Muscle layer of duodenum (tissue), 2 donors: ENCODE measurements around the gene RUFY4.
A peak's percentile ranks its signal among the peaks of the same experiment; 100 is the strongest.
"Not testable (repeated sequence)": the region's sequence is repeated elsewhere in the genome, so short reads cannot be mapped to it uniquely, and the experiment has no call there.

Experiments
- H3K27ac ChIP-seq: one replicate; pipeline ENCODE4 v1.7.0; 2013; ENCODE audit warnings: mild to moderate bottlenecking, low read length
- H3K27me3 ChIP-seq: one replicate; pipeline ENCODE4 v1.7.0; 2013; ENCODE audit warnings: low read depth, mild to moderate bottlenecking, control low read depth, low read length
- H3K36me3 ChIP-seq, 2 donors: one replicate each; pipeline ENCODE4 v1.7.0; 2013; ENCODE audit warnings: low read length in 2 of 2, control low read depth in 1 of 2, mild to moderate bottlenecking in 1 of 2; ENCODE audit not compliant: insufficient read depth in 2 of 2, control insufficient read depth in 1 of 2
- H3K4me1 ChIP-seq, 2 donors: one replicate each; pipeline ENCODE4 v1.7.0; 2013; ENCODE audit warnings: low read length in 2 of 2, mild to moderate bottlenecking in 2 of 2, control low read depth in 1 of 2, moderate library complexity in 1 of 2; ENCODE audit not compliant: insufficient read depth in 2 of 2, control insufficient read depth in 1 of 2
- H3K4me3 ChIP-seq, 2 donors: one replicate each; pipeline ENCODE4 v1.7.0; 2013; ENCODE audit warnings: low read length in 2 of 2, low read depth in 1 of 2, mild to moderate bottlenecking in 1 of 2
- H3K9me3 ChIP-seq, 2 donors: one replicate each; pipeline ENCODE4 v1.7.0; 2013; ENCODE audit warnings: low read length in 2 of 2, control low read depth in 1 of 2, mild to moderate bottlenecking in 1 of 2; ENCODE audit not compliant: control insufficient read depth in 1 of 2
- donor health status: healthy.

The RUFY4 gene

DNA sequence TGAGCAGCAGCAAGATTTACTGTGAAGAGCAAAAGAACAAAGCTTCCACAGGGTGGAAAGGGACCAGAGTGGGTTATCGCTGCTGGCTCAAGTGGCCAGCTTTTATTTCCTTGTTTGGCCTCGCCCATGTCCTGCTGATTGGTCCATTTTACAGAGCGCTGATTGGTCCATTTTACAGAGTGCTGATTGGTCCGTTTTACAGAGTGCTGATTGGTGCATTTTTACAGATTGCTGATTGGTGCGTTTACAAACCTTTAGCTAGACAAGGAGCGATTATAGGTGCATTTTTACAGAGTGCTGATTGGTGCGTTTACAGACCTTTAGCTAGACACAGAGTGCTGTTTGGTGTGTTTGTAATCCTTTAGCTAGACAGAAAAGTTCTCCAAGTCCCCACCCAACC is 39.8 kb downstream of the RUFY4 start:
- not testable (repeated sequence) for H3K36me3 ChIP-seq, H3K9me3 ChIP-seq, H3K4me3 ChIP-seq, H3K4me1 ChIP-seq, H3K27me3 ChIP-seq, H3K27ac ChIP-seq

DNA sequence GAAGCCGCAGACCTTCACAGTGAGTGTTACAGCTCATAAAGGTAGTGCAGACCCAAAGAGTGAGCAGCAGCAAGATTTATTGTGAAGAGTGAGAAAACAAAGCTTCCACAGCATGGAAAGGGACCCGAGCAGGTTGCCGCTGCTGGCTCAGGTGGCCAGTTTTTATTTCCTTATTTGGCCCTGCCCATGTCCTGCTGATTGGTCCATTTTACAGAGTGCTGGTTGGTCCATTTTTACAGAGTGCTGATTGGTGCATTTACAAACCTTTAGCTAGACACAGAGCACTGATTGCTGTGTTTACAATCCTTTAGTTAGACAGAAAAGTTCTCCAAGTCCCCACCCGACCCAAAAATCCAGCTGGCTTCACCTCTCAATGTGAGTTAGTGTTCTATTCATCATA is 52.7 kb downstream of the RUFY4 start:
- not testable (repeated sequence) for H3K4me1 ChIP-seq, H3K27ac ChIP-seq, H3K4me3 ChIP-seq, H3K36me3 ChIP-seq, H3K9me3 ChIP-seq, H3K27me3 ChIP-seq

DNA sequence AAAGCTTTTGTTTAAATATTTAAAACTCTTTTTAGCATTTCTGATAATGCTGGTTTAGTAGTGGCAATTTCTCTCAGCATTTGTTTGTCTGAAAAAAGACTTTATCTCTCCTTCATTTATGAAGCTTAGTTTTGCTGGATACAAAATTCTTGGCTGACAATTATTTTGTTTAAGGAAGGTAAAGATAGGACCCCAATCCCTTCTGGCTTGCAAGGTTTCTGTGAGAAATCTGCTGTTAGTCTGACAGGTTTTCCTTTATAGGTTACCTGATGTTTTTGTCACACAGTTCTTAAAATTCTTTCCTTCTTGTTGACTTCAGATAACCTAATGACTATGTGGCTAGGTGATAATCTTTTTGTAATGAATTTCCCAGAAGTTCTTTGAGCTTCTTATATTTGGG is 53.2 kb downstream of the RUFY4 start:
- not testable (repeated sequence) for H3K27me3 ChIP-seq, H3K36me3 ChIP-seq, H3K9me3 ChIP-seq, H3K27ac ChIP-seq, H3K4me3 ChIP-seq, H3K4me1 ChIP-seq

DNA sequence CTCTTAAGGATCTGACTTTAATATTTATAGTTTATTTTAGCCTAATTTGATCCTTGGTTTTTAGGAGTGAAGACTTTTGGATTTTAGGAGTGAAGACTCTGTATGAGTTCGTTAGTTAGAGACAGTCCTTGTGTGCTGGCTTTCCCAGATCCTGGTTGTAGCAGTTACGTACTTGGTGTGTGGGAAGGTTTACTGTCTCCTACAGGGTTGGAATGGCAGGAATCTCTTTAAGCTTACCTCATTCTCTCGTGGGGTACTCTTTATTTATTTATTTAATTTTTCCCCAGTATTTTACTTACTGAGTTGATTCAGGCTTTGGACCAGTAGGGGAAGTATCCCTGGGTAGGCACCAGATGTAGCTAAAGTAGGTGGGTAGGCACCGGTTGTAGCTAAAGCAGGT is 54.9 kb downstream of the RUFY4 start:
- no peaks in the 10 kb centered on the region for H3K27me3 ChIP-seq
- no peak overlapping the region for H3K4me3 ChIP-seq
- peaks cover 0 to 7% of the 10 kb centered on the region in 2 donors for H3K9me3 ChIP-seq
- H3K36me3 ChIP-seq: no peaks in the 10 kb centered on the region
- no peaks in the 10 kb centered on the region for H3K4me1 ChIP-seq
- no peak overlapping the region for H3K27ac ChIP-seq

DNA sequence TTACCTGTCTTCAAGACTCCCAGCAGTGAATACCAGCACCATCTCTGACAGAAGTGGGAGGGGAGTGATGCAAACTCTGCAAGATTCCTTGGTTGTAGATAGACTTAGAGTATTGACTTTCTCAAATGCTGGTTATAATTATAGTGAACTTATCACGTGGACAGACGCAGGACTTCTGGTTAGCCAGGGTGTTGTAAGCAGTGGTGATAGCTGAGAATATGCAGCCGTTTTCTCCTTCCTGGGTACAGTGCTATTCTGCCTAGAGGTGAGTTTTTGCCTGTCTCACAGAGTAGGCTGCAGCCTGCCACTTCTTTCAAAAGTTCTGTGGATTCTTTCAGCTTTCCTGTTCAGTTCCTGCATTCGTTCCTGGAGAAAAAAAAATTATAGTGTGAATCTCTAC is 56.0 kb downstream of the RUFY4 start:
- H3K4me3 ChIP-seq: peak overlapping the region in 1 of 2 donors; percentile 25
- no peaks in the 10 kb centered on the region for H3K27me3 ChIP-seq
- no peaks in the 10 kb centered on the region for H3K4me1 ChIP-seq
- H3K36me3 ChIP-seq: no peaks in the 10 kb centered on the region
- H3K9me3 ChIP-seq: peaks cover 0 to 7% of the 10 kb centered on the region in 2 donors
- H3K27ac ChIP-seq: no peak overlapping the region

DNA sequence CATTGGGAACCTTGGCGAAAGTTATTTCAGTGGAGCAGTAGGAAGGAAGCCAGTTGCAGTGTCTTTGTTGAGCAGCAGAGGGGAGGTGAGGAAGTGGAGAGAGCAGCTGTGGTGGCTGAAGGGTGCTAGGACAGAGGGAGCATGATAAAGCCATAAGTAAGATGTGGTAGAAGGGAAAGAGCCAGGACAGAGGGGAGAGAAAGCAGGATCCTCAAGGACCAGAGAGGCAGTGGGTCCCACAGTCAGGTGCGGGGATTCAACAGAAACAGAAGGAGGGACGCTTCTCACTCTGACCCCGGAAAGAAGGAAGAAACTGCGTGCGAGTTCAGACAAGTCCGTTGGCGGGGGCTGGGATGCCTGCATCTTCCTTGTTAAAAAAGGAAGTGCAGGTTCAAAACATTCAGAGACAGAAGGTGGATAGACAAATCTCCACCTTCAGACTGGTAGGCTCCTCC is 56.6 kb downstream of the RUFY4 start, which contains the start of gene CXCR2:
CXCR2 (plus strand) TSS at position 403 of the 455 bp plus-strand sequence. CDS start 8,774 bp downstream, outside the sequence.
- Histone ChIP-seq H3K4me1 (no peaks in the 10 kb centered on the region), H3K36me3 (no peaks in the 10 kb centered on the region), H3K27ac (no peak within 1 kb of the TSS), H3K27me3 (no peaks in the 10 kb centered on the region), H3K4me3 (peak within 1 kb of the TSS in 1 of 2 donors; percentile 25), H3K9me3 (peaks cover 0 to 7% of the 10 kb centered on the region in 2 donors)

DNA sequence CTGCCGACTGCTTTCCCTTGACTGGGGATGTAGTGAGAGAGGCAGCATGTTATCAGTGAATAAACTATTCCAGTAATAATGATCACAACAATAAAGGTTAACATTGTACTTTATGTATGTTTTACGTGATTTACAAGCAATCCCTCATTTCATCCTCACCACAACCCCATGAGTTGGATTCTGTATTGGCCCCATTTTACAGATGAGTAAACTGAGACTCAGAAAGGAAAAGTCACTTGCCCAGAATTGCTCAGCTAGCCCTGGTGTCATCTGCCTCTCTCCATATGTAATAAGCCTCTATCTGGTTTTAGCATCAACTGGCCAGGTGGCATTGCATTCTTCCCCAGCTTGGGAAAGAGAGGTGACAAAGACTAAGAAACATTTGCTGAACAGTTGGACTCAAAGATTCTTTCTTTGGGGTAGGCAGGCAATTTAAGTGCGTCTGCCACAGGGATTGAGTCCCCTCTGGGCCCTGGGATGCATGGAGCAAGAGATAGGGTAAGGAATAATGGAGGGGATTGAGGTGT is 58.9 kb downstream of the RUFY4 start:
- no peaks in the 10 kb centered on the region for H3K36me3 ChIP-seq
- H3K27me3 ChIP-seq: no peaks in the 10 kb centered on the region
- no peak overlapping the region for H3K4me3 ChIP-seq
- no peaks in the 10 kb centered on the region for H3K9me3 ChIP-seq
- no peak overlapping the region for H3K27ac ChIP-seq
- no peaks in the 10 kb centered on the region for H3K4me1 ChIP-seq

DNA sequence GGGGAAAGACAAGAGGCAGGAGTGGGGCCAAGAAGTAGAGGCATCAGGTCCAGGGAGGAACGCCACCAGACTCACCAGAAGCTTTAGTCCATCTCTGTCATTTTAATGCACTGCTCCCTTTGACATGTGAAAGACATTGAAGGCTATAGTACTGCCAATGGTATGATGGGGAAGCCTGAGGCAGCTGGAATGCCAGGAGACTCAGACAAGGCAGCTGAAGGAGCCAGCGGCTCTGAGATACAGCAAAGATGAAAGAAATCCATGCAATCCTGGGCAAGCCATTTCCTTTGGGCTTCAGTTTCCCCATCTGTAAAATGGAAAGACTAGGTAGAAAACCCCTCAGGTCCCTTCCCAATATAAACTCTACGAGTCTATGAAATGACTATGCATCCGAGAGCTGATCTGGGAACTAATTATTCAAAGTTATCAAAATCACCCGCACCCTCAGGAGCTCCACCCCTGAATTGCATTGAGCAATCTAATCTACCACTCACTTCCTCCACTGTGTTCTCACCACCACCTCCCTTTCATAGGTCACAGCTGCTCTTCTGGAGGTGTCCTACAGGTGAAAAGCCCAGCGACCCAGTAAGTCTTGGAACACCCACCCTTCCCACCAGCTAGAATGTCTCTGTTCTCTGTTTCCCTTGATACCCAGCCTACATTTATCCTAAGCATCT is 59.9 kb downstream of the RUFY4 start:
- H3K4me3 ChIP-seq: peak overlapping the region in 1 of 2 donors; percentile 19
- H3K27ac ChIP-seq: no peak overlapping the region
- H3K36me3 ChIP-seq: no peaks in the 10 kb centered on the region
- H3K9me3 ChIP-seq: no peaks in the 10 kb centered on the region
- no peaks in the 10 kb centered on the region for H3K4me1 ChIP-seq
- no peaks in the 10 kb centered on the region for H3K27me3 ChIP-seq

DNA sequence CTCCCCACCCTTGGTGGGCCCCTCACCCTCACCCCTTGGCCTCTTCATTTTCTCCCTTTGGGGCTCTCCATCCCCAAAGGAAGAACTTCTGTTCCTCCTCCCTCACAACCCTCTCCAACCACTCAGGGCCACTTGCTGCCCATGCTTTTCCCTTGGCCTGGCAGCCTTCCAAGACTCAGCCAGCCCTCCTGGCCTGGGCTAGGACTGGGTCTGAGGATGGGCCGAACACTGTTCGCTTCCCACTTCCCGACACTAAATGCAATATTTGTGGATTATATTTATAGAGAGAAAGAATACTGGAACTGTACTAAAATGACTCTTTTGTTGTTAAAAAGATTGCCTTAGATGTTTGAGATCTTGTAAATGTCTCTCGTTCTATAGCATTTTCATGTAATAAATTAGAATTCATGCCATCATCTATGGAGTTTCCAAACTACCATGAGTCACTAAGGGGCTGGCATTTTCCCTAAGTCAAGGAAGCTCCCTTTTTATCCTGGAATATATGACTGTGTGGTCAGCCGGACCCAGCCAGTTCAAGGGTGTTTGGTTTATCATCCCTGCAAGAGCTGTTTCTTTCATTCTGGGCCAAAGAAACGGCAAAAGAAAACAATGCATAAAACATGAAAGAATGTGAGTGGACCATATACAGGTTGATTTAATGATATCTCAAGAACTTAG is 60.5 kb downstream of the RUFY4 start:
- Histone ChIP-seq H3K27ac (no peak overlapping the region), H3K36me3 (no peaks in the 10 kb centered on the region), H3K27me3 (no peaks in the 10 kb centered on the region), H3K4me3 (no peak overlapping the region), H3K4me1 (no peaks in the 10 kb centered on the region), H3K9me3 (no peaks in the 10 kb centered on the region)

DNA sequence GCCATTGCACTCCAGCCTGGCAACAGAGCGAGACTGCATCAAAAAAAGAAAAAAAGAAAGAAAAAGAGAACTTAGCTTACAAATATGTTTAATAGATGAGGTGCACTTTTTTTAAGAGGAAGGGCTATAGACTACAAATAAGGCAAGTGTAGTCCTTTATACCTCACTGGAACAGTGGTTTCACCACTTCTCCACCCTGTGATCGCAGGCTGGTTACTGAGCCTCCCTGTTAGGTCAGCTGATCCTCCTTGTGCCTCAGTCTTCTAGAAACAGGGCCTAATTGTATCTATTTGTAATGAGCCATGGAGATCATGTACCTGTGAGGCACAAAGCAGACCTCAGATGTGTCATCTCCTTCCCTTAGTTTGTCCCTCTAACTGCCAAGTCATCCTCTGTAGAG is 61.3 kb downstream of the RUFY4 start:
- Histone ChIP-seq H3K4me1 (no peaks in the 10 kb centered on the region), H3K27me3 (no peaks in the 10 kb centered on the region), H3K4me3 (no peak overlapping the region), H3K27ac (no peak overlapping the region), H3K36me3 (no peaks in the 10 kb centered on the region), H3K9me3 (no peaks in the 10 kb centered on the region)

DNA sequence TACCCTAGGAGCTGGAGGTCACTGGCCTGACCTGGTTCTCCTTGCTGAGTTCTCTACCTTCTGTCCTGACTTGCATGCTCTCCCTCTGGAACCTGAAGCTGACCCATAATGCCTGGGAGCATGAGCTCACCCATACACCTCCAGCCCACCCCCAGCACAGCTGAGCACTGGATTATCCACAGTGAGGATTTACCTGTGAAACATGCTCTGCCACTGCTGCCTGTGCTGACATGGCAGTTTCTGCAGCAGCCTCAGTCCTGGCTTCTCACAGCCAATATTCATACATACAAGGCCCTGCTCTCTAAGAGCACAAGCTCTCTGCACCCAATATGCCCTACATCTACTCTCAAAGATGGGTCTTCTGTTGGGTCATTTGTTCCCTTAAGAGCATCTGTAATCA is 61.8 kb downstream of the RUFY4 start:
- no peak overlapping the region for H3K27ac ChIP-seq
- no peaks in the 10 kb centered on the region for H3K36me3 ChIP-seq
- no peaks in the 10 kb centered on the region for H3K9me3 ChIP-seq
- no peaks in the 10 kb centered on the region for H3K4me1 ChIP-seq
- no peaks in the 10 kb centered on the region for H3K27me3 ChIP-seq
- no peak overlapping the region for H3K4me3 ChIP-seq
